ENCODE measurements around the gene SERPINB10.

SERPINB10 gene

DNA sequence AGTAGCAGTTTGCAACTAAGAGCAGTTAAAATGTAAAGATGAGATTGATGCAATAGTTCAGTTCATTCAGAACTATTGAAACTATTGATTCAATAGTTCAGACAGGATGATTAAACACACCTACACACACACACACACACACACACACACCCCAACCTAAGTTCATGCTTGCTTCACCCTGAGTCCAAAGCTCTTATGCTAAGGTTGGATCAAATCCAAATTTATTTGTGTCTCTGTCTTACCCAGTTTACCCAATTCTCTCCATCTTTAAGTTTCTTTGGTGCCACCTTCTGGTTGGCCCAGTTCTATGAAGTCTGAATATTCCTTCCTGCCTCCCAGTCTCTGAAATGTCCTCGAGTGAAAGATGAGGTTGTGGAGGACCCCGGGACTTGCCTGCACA lies 67.2 kb downstream of the SERPINB10 start:
- no peaks in the 10 kb centered on the region for H3K36me3 ChIP-seq (ENCODE audit: control insufficient read depth in 2 of 2, insufficient read depth in 1 of 2, low read length in 2 of 2)
- peaks cover 4% of the 10 kb centered on the region; the same call in 1 of the 2 replicates for H3K4me1 ChIP-seq (ENCODE audit: control insufficient read depth, insufficient read depth, low read length)
- H3K4me3 ChIP-seq (ENCODE audit: low read depth, low read length) = no peak overlapping the region
- 0 out of 2 replicates have a peak, but pooled peaks have one; percentile 19 for TF ChIP-seq ZNF654 (tag by site-specific recombination; IDR thresholded peaks at IDR 0.05; ENCODE audit: low read depth)
- TF ChIP-seq ZNF341 (tag by site-specific recombination; IDR thresholded peaks at IDR 0.05; ENCODE audit: low read depth) = no peak
- H3K27ac ChIP-seq (ENCODE audit: extremely low read depth, low read depth, low read length) = no peak overlapping the region
- ChIA-PET CTCF (interaction anchor here (0.6 to 4.0 kb wide), 10 partner anchors 11 to 1721 kb away, joined by 3 to 42 read pairs (median 6); no protein-coding TSS in a partner anchor), POLR2A (no interaction called here)
- no peaks in the 10 kb centered on the region for H3K9me3 ChIP-seq (ENCODE audit: control insufficient read depth, insufficient read depth, low read depth, low read length)

DNA sequence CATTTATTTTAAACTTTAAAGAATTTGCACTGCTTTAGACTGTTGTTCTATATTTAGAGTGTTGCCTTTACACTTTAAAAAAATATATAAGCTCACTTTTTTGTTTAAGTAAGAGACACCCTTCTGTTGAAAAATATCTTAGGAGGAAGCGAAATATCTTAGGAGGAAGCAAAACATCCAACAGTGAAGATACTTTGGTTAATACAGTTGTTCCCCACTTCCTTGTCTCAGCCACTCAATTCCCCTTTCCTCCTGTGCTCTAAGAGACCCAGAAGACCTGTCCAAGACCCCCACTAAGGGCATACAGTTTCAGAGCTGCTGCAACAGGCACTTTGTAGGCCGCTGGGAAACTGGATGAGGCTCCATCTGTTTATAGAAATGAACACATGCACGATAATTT lies 67.9 kb downstream of the SERPINB10 start:
- H3K9me3 ChIP-seq (ENCODE audit: control insufficient read depth, insufficient read depth, low read depth, low read length) = no peaks in the 10 kb centered on the region
- no peak overlapping the region for H3K27ac ChIP-seq (ENCODE audit: extremely low read depth, low read depth, low read length)
- TF ChIP-seq ZNF391 (tag by site-specific recombination; IDR thresholded peaks at IDR 0.05; ENCODE audit: borderline replicate concordance, low read depth) (no peak), FEZF1 (tag by site-specific recombination; IDR thresholded peaks at IDR 0.05) (no peak), ZNF184 (tag by site-specific recombination; IDR thresholded peaks at IDR 0.05) (no peak), GFI1B (tag by site-specific recombination; IDR thresholded peaks at IDR 0.05) (no peak), YY2 (tag by site-specific recombination; IDR thresholded peaks at IDR 0.05) (no peak), ZNF155 (tag by site-specific recombination; IDR thresholded peaks at IDR 0.05) (no peak), GLIS2 (tag by site-specific recombination; IDR thresholded peaks at IDR 0.05) (no peak), ZEB2 (tag by site-specific recombination; IDR thresholded peaks at IDR 0.05) (no peak), ZBTB8A (tag by site-specific recombination; IDR thresholded peaks at IDR 0.05) (no peak), ZBTB17 (tag by site-specific recombination; IDR thresholded peaks at IDR 0.05) (no peak), ZNF140 (tag by site-specific recombination; IDR thresholded peaks at IDR 0.05) (no peak), ZNF571 (tag by site-specific recombination; IDR thresholded peaks at IDR 0.05) (no peak)
- TF ChIP-seq, protein P1, sequence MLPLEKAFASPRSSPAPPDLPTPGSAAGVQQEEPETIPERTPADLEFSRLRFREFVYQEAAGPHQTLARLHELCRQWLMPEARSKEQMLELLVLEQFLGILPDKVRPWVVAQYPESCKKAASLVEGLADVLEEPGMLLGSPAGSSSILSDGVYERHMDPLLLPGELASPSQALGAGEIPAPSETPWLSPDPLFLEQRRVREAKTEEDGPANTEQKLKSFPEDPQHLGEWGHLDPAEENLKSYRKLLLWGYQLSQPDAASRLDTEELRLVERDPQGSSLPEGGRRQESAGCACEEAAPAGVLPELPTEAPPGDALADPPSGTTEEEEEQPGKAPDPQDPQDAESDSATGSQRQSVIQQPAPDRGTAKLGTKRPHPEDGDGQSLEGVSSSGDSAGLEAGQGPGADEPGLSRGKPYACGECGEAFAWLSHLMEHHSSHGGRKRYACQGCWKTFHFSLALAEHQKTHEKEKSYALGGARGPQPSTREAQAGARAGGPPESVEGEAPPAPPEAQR (tag by site-specific recombination; IDR thresholded peaks at IDR 0.05) = no peak
- TF ChIP-seq, protein P2, sequence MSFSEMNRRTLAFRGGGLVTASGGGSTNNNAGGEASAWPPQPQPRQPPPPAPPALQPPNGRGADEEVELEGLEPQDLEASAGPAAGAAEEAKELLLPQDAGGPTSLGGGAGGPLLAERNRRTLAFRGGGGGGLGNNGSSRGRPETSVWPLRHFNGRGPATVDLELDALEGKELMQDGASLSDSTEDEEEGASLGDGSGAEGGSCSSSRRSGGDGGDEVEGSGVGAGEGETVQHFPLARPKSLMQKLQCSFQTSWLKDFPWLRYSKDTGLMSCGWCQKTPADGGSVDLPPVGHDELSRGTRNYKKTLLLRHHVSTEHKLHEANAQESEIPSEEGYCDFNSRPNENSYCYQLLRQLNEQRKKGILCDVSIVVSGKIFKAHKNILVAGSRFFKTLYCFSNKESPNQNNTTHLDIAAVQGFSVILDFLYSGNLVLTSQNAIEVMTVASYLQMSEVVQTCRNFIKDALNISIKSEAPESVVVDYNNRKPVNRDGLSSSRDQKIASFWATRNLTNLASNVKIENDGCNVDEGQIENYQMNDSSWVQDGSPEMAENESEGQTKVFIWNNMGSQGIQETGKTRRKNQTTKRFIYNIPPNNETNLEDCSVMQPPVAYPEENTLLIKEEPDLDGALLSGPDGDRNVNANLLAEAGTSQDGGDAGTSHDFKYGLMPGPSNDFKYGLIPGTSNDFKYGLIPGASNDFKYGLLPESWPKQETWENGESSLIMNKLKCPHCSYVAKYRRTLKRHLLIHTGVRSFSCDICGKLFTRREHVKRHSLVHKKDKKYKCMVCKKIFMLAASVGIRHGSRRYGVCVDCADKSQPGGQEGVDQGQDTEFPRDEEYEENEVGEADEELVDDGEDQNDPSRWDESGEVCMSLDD (tag by site-specific recombination; IDR thresholded peaks at IDR 0.05) = no peak
- TF ChIP-seq, protein P3, sequence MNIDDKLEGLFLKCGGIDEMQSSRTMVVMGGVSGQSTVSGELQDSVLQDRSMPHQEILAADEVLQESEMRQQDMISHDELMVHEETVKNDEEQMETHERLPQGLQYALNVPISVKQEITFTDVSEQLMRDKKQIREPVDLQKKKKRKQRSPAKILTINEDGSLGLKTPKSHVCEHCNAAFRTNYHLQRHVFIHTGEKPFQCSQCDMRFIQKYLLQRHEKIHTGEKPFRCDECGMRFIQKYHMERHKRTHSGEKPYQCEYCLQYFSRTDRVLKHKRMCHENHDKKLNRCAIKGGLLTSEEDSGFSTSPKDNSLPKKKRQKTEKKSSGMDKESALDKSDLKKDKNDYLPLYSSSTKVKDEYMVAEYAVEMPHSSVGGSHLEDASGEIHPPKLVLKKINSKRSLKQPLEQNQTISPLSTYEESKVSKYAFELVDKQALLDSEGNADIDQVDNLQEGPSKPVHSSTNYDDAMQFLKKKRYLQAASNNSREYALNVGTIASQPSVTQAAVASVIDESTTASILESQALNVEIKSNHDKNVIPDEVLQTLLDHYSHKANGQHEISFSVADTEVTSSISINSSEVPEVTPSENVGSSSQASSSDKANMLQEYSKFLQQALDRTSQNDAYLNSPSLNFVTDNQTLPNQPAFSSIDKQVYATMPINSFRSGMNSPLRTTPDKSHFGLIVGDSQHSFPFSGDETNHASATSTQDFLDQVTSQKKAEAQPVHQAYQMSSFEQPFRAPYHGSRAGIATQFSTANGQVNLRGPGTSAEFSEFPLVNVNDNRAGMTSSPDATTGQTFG (tag by site-specific recombination; IDR thresholded peaks at IDR 0.05; ENCODE audit: borderline replicate concordance) = no peak
- TF ChIP-seq, protein P4, sequence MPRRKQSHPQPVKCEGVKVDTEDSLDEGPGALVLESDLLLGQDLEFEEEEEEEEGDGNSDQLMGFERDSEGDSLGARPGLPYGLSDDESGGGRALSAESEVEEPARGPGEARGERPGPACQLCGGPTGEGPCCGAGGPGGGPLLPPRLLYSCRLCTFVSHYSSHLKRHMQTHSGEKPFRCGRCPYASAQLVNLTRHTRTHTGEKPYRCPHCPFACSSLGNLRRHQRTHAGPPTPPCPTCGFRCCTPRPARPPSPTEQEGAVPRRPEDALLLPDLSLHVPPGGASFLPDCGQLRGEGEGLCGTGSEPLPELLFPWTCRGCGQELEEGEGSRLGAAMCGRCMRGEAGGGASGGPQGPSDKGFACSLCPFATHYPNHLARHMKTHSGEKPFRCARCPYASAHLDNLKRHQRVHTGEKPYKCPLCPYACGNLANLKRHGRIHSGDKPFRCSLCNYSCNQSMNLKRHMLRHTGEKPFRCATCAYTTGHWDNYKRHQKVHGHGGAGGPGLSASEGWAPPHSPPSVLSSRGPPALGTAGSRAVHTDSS (tag by site-specific recombination; IDR thresholded peaks at IDR 0.05) = no peak
- peaks cover 4% of the 10 kb centered on the region; the same call in 1 of the 2 replicates for H3K4me1 ChIP-seq (ENCODE audit: control insufficient read depth, insufficient read depth, low read length)
- no peaks in the 10 kb centered on the region for H3K36me3 ChIP-seq (ENCODE audit: control insufficient read depth in 2 of 2, insufficient read depth in 1 of 2, low read length in 2 of 2)
- ChIA-PET POLR2A (no interaction called here), CTCF (interaction anchor here (0.5 to 4.0 kb wide), 14 partner anchors 9 to 1902 kb away, joined by 3 to 42 read pairs (median 5); no protein-coding TSS in a partner anchor)
- H3K4me3 ChIP-seq (ENCODE audit: low read depth, low read length) = no peak overlapping the region

Data from HEK293 (cell line).